ENCODE results near the gene LILRA1. TPM values are rescaled to one million over a fixed set of nuclear protein-coding genes. Genes with fewer than 3 reads are reported as not detected.
"Not testable (repeated sequence)": the region's sequence is repeated elsewhere in the genome, so short reads cannot be mapped to it uniquely, and the experiment has no call there.

LILRA1 gene
- total and polyA plus RNA-seq, 10 of the 15 experiments (the other 5 are each of a cell fraction or from before 2014, with no cell fraction given): 0.04 TPM; not detected in 9

GRCh38 chr19:54571715-54572615 is 21.5 kb upstream of the LILRA1 start:
- intact Hi-C loops (cut with micrococcal nuclease; ENCODE audit: unreplicated experiment); H3K4me3 ChIP-seq; in situ Hi-C loops (cut with MboI); H3K79me2 ChIP-seq (ENCODE audit: control insufficient read depth, insufficient read depth, low read length); POLR2A ChIA-PET; H3K27me3 ChIP-seq (replicated peaks in 1 of 2; ENCODE audit: control insufficient read depth in 2 of 2, insufficient read depth in 2 of 2, low read length in 1 of 2); H3K4me2 ChIP-seq (ENCODE audit: control insufficient read depth, insufficient read depth); H3K36me3 ChIP-seq (ENCODE audit: control insufficient read depth in 2 of 2, insufficient read depth in 2 of 2, low read length in 1 of 2); H3K9me3 ChIP-seq (replicated peaks; ENCODE audit: control insufficient read depth, insufficient read depth, low read length); DNase-seq (ENCODE audit: low read depth, low spot score); ATAC-seq; BruUV-seq (replicated peaks); H3K9ac ChIP-seq (ENCODE audit: control insufficient read depth, insufficient read depth, low read length); H4K20me1 ChIP-seq (ENCODE audit: control insufficient read depth, insufficient read depth); FAIRE-seq; H3K27ac ChIP-seq (ENCODE audit: control insufficient read depth, insufficient read depth); RAD21 ChIA-PET (ENCODE audit: unreplicated experiment); H2AFZ ChIP-seq (ENCODE audit: control insufficient read depth, low read depth, low read length): not testable (repeated sequence)
- SMC1A ChIA-PET (ENCODE audit: uncharacterized antibody, unreplicated experiment): interaction anchor here (1.1 to 1.4 kb wide), 2 partner anchors 13 to 51 kb away, joined by 3 to 5 read pairs; no protein-coding TSS in a partner anchor
- CTCF ChIA-PET: interaction anchor here (0.5 to 1.7 kb wide), 3 partner anchors 21 to 1053 kb away, joined by 3 to 6 read pairs (median 6); no protein-coding TSS in a partner anchor
- H3K4me1 ChIP-seq (ENCODE audit: control insufficient read depth, insufficient read depth, low read length): peaks cover 20% of the 10 kb centered on the region
- WGBS (ENCODE audit: insufficient coverage, insufficient replicate concordance, low lambda C conversion rate, missing lambda C conversion rate): 25% methylated on average over 17 of the region's 17 CpGs

- H3K27me3 ChIP-seq (replicated peaks in 1 of 2; ENCODE audit: control insufficient read depth in 2 of 2, insufficient read depth in 2 of 2, low read length in 1 of 2): no peaks in the 10 kb centered on the region; a peak in 1 of 4 replicates
- in situ Hi-C loops (cut with MboI): no loop called here
- ChIA-PET SMC1A (ENCODE audit: uncharacterized antibody, unreplicated experiment) (interaction anchor here (0.9 to 1.4 kb wide), 4 partner anchors 14 to 50 kb away, joined by 3 to 5 read pairs (median 4); no protein-coding TSS in a partner anchor), CTCF (interaction anchor here (0.5 to 1.7 kb wide), 8 partner anchors 17 to 1052 kb away, joined by 3 to 6 read pairs (median 3); partner anchors contain the start of gene LILRB1), POLR2A (no interaction called here), RAD21 (ENCODE audit: unreplicated experiment) (interaction anchor here (1.0 kb wide), 1 partner anchor 14 kb away, joined by 3 read pairs; no protein-coding TSS in a partner anchor)
- H3K27ac ChIP-seq (ENCODE audit: control insufficient read depth, insufficient read depth): no peak overlapping the region
- no TSS peak for BruUV-seq (replicated peaks)
- ATAC-seq: peak; percentile 26
- peak overlapping the region; percentile 19; the same call in 1 of the 2 replicates for H3K4me2 ChIP-seq (ENCODE audit: control insufficient read depth, insufficient read depth)
- no peaks in the 10 kb centered on the region for H3K9me3 ChIP-seq (replicated peaks; ENCODE audit: control insufficient read depth, insufficient read depth, low read length)
- no peaks in the 10 kb centered on the region for H3K36me3 ChIP-seq (ENCODE audit: control insufficient read depth in 2 of 2, insufficient read depth in 2 of 2, low read length in 1 of 2)
- H3K9ac ChIP-seq (ENCODE audit: control insufficient read depth, insufficient read depth, low read length): no peak overlapping the region; the same call in 1 of the 2 replicates
- no peak overlapping the region; the same call in 1 of the 2 replicates for H2AFZ ChIP-seq (ENCODE audit: control insufficient read depth, low read depth, low read length)
- H3K4me1 ChIP-seq (ENCODE audit: control insufficient read depth, insufficient read depth, low read length): peaks cover 20% of the 10 kb centered on the region
- H3K79me2 ChIP-seq (ENCODE audit: control insufficient read depth, insufficient read depth, low read length): no peaks in the 10 kb centered on the region
- H4K20me1 ChIP-seq (ENCODE audit: control insufficient read depth, insufficient read depth): no peaks in the 10 kb centered on the region
- DNase-seq (ENCODE audit: low read depth, low spot score): no peak
- no peak for TF ChIP-seq ZNF207 (IDR thresholded peaks at IDR 0.05; ENCODE audit: borderline replicate concordance)
- TF ChIP-seq ZBTB40 (IDR thresholded peaks at IDR 0.05; ENCODE audit: borderline replicate concordance): no peak
- no peak for TF ChIP-seq FOXK2 (IDR thresholded peaks at IDR 0.05)
- TF ChIP-seq E2F4 (IDR thresholded peaks at IDR 0.05; ENCODE audit: low read depth, low read length): no peak
- TF ChIP-seq SPI1 (IDR thresholded peaks at IDR 0.05; ENCODE audit: borderline replicate concordance, insufficient read depth, low read depth, low read length): peak; percentile 36; the same call in 1 of the 2 replicates
- TF ChIP-seq SREBF2 (IDR thresholded peaks at IDR 0.05; ENCODE audit: low read length): no peak
- no peak for TF ChIP-seq ZNF274 (IDR thresholded peaks at IDR 0.05; ENCODE audit: insufficient read depth, insufficient read length)
- no peak overlapping the region; the same call in 1 of the 2 replicates for H3K4me3 ChIP-seq
- peak; percentile 13 for FAIRE-seq
- 4% methylated on average over 9 of the region's 9 CpGs for WGBS (ENCODE audit: insufficient coverage, insufficient replicate concordance, low lambda C conversion rate, missing lambda C conversion rate)
- intact Hi-C loops (cut with micrococcal nuclease; ENCODE audit: unreplicated experiment): no loop called here
Observed at GRCh38 chr19:54572696-54573311, 20.6 kb upstream of the LILRA1 start.

Data from GM12878 (cell line).